HG03565 (cell line): ENCODE measurements around the gene DOCK2.
"Not testable (repeated sequence)": the region's sequence is repeated elsewhere in the genome, so short reads cannot be mapped to it uniquely, and the experiment has no call there.

Experiments used
- ATAC-seq: cut with Tn5 transposase; IDR thresholded peaks from one replicate; pipeline ENCODE4 v1.9.1; 2021; ENCODE audit warnings: mild to moderate bottlenecking, moderate library complexity; ENCODE audit not compliant: unreplicated experiment

Gene DOCK2

GRCh38 chr5:169749295-169749694 is 112.2 kb downstream of the DOCK2 start:
- ATAC-seq, result no peak

GRCh38 chr5:169751490-169751889 is 114.4 kb downstream of the DOCK2 start:
- ATAC-seq, result no peak

GRCh38 chr5:169752566-169752965 is 115.5 kb downstream of the DOCK2 start:
- ATAC-seq, result not testable (repeated sequence)

- no peak for ATAC-seq
Observed at GRCh38 chr5:169753795-169754194, 116.7 kb downstream of the DOCK2 start.

GRCh38 chr5:169754737-169755136 is 117.7 kb downstream of the DOCK2 start:
- no peak for ATAC-seq

- no peak for ATAC-seq
Observed at GRCh38 chr5:169756071-169756765, 119.1 kb downstream of the DOCK2 start.

GRCh38 chr5:169757016-169757415 is 119.9 kb downstream of the DOCK2 start:
- ATAC-seq, result no peak

GRCh38 chr5:169758886-169759285 is 121.8 kb downstream of the DOCK2 start:
- no peak for ATAC-seq

GRCh38 chr5:169760229-169760628 is 123.2 kb downstream of the DOCK2 start:
- ATAC-seq, result no peak

- ATAC-seq, result no peak
Observed at GRCh38 chr5:169762338-169763095, 125.4 kb downstream of the DOCK2 start.

- ATAC-seq, result no peak
Observed at GRCh38 chr5:169763376-169764017, 126.4 kb downstream of the DOCK2 start.

- ATAC-seq, result no peak
Observed at GRCh38 chr5:169764018-169764378, 126.9 kb downstream of the DOCK2 start.

- no peak for ATAC-seq
Observed at GRCh38 chr5:169765176-169765996, 128.3 kb downstream of the DOCK2 start.

- not testable (repeated sequence) for ATAC-seq
Observed at GRCh38 chr5:169766943-169767342, 129.9 kb downstream of the DOCK2 start.

GRCh38 chr5:169767938-169768337 is 130.9 kb downstream of the DOCK2 start:
- no peak for ATAC-seq

GRCh38 chr5:169768416-169768815 is 131.3 kb downstream of the DOCK2 start:
- no peak for ATAC-seq

GRCh38 chr5:169770109-169770508 is 133.0 kb downstream of the DOCK2 start:
- ATAC-seq, result no peak

- no peak for ATAC-seq
Observed at GRCh38 chr5:169772256-169772655, 135.2 kb downstream of the DOCK2 start.

- ATAC-seq, result no peak
Observed at GRCh38 chr5:169772688-169773087, 135.6 kb downstream of the DOCK2 start.

GRCh38 chr5:169777159-169777558 is 140.1 kb downstream of the DOCK2 start:
- no peak for ATAC-seq
